ENCODE results near the gene SMAD7.

DNA sequence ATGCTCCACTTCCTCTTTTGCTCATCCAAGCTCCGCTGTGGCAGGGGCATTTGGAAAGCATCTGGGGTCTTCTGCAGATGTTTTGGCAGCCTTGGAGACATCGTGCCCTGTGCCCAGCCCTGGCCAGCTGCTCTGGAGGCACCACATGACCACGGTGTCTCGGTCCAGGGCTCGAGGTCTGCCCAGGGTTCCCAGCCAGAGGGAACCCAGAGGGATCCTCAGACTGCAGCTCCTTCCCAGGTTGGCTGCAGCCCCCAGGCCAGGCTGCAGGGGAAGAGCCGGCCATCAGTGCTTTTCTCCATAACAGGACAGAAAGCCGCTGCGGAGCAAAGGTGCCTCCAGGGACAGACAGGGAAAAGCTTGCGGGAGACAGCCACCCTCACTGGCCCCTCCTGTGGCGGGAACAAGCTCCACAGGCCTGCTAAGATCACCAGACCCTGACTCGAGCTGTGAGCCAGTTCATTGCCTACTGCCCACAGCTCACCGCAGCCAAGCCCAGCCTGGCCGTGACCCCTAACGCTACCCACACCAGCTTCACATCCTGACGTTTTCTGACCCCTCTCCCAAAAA lies 74.7 kb downstream of the SMAD7 start:
- TF ChIP-seq, protein P1, sequence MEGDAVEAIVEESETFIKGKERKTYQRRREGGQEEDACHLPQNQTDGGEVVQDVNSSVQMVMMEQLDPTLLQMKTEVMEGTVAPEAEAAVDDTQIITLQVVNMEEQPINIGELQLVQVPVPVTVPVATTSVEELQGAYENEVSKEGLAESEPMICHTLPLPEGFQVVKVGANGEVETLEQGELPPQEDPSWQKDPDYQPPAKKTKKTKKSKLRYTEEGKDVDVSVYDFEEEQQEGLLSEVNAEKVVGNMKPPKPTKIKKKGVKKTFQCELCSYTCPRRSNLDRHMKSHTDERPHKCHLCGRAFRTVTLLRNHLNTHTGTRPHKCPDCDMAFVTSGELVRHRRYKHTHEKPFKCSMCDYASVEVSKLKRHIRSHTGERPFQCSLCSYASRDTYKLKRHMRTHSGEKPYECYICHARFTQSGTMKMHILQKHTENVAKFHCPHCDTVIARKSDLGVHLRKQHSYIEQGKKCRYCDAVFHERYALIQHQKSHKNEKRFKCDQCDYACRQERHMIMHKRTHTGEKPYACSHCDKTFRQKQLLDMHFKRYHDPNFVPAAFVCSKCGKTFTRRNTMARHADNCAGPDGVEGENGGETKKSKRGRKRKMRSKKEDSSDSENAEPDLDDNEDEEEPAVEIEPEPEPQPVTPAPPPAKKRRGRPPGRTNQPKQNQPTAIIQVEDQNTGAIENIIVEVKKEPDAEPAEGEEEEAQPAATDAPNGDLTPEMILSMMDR (IDR thresholded peaks at IDR 0.05) = no peak
- no peak for TF ChIP-seq ZFX (IDR thresholded peaks at IDR 0.05; ENCODE audit: borderline replicate concordance)
